GF-D8 (cell line): ENCODE data around the gene MYH4.

ENCODE experiments used
- DNase-seq: peaks from one replicate; lab custom pipeline; 2025; lab: John Stamatoyannopoulos, UW

Gene MYH4

DNA sequence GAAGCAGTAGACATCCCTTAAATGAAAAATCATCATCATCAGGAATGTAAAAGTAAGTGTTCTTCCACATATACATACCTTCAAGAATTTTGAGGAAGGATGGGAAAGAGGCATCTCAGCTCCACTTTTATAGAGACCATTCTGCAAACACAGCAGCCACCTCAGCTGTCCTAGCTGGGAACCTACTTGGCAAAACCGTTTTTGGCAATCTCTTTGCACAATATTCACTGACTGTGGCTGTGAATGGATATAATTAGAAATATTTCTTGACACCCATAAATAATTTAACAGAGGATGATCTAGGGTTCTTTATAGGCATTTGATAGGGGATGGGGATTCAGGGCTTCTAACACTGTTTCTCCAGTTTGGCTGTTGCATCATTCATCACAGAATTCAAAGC is at the start of gene MYH4:
TSS of gene MYH4 (minus strand) at position 101 of the 400 bp plus-strand sequence. CDS start 2,814 bp downstream, outside the sequence.
- no peak for DNase-seq

DNA sequence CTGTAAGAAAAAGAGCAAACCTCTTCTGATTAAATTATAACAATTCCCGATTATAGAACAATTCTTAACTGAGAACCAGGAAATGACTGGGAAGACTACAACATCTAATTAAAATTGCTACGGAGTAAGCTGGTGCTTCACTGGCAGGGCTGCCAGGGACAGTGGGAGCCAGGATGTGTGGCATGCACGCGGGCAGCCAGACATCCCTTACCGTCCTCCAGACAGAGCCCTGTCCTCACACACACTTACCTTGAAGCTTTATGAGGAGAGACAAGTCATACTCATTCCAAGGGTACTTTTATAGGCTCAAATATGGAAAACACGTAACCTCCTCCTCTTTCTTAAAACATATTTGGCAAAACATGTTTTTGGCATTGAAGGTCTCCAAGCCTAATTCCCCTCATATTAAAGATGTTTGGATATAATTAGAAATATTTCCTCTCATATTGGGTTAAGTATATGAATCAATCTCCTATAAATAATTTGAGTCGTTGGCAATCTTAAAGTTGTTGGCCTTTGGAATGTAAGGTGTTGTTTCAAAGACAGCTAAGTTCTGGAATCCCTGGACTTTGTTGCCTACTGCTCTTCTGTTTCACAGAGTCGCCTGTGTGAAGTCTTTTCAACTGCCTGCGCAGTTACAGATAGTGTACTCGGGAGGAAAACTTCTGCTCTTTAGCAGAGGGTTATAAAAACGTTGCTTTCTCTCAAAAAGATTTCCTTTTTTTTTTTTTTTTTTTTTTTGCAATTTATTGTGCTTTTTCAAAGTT is 49.1 kb upstream of the MYH4 start, which contains the start of gene MYH1:
TSS of gene MYH1 (minus strand) at position 272 of the 767 bp plus-strand sequence. CDS start 1,900 bp downstream, outside the sequence.
- DNase-seq: no peak

DNA sequence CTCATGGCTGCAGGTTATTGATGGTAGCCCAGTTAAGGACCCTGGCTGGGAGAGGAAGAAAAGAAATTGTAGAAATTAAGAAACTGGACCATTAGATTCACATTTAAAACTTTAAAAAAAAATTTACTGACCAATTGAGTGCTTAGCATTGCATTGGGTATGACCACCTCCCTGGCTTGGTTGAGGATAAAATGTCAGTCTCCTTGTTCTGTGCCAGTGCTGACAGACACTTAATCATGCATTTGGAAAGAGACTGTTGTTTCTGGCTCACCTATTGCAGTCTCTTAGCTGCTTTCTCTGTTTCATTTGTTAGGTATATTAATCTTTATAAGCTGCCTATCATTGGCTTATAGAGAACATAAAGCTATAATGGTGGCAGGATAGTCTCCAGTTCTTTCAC is 47.3 kb upstream of the MYH4 start:
- DNase-seq: no peak

DNA sequence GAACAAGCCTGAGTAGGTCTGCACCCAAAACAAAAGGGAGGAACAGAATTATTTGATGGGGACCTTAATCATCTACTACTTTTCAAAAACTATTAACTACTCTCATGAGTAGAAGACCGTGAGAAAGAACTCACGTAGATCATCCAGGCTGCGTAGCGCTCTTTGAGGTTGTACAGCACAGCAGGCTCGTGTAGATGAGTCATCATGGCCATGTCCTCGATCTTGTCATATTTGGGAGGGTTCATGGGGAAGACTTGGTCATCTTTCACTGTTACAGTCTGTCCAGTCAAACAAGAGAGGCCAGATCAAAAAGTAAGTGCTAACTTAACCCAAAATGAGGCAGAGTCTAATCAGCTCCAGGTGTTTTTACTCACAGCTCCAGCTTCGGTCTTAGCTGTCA is 46.7 kb upstream of the MYH4 start:
- DNase-seq: no peak

DNA sequence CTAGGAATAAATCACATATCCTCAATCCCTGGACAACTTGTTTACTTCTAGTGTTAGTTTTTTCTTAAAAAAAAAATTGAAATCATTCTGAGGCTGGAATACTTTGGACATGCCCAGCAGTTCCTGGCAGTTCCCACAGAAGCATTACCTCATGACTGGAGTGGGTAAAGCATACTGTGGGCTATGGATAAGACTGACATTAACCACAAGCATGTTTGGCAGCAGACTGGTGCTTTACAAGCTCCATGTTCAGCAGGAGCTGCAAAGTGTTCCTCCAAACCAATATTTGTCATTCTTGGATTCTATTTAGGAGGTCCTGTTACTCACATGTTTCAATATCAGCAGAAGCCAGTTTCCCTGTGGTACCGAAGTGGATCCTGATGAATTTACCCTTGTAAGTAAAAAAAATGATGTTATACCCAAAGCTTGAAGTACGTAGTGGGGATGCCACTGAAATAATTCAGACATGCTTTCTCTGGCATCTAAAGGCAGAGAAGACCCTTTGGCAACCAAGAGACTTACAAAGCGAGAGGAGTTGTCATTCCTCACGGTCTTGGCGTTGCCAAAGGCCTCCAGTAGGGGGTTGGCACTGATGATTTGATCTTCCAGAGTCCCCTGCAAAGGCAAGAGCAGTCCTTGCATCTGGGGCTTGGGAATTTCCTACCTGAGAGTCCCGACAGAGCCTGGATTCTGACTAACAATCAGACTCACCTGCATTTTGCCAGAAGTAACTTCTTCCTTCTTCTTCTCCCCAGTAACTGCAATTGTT is 44.1 kb upstream of the MYH4 start:
- no peak for DNase-seq

DNA sequence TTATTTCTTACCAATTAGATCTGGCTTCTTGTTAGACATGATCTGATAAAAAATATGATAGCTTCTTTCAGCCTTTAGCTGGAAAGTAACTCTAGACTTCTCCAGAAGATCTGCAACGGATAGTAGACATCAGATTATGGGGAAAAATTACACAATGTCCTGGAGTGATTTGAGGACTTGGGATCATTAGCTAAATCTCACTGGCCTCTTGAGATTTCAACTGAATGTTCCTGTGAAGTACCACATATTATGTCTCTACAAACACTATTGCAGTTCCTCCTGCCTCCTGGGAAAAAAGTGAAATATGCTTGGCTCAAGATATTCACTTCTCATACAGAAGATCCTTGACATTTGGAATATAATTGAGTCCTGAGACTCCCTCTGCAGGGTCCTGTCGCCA is 43.5 kb upstream of the MYH4 start:
- DNase-seq: no peak

DNA sequence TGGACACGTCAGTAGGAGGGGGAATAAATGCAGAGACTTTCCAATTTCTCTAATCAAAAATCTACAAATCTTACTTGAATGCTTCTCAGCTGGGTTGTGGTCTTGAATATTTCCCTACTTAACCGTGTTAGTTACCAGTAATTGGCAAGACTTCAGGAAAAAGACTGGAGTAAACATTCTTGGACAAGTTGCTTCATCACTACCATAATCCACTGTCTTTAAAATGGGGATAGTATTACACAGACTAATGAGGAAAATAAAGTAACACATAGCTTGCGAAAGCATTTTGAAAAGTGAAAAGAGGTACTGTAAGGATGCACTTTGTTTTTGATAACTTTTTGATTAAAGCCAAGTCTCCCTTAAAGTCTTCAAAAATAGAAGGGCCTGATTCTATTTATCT is 30.6 kb upstream of the MYH4 start:
- no peak for DNase-seq

DNA sequence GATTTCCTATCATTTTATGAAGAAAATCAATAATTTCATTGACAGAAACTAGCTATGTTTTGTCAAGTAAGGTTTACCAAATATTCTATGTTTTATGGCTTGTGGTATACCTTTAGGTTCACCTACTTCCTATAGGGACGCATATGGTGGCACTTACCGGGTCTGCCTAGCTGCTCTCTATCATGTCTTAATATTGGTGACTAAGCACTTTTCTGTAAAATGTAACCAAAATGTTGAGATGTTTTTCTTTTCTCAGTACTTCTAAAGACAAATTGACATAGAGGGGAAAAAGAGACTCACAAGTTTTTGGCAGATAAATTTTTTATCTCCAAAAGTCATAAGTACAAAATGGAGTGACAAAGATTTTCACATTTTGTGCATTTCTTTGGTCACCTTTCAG is 22.6 kb upstream of the MYH4 start:
- DNase-seq: no peak

DNA sequence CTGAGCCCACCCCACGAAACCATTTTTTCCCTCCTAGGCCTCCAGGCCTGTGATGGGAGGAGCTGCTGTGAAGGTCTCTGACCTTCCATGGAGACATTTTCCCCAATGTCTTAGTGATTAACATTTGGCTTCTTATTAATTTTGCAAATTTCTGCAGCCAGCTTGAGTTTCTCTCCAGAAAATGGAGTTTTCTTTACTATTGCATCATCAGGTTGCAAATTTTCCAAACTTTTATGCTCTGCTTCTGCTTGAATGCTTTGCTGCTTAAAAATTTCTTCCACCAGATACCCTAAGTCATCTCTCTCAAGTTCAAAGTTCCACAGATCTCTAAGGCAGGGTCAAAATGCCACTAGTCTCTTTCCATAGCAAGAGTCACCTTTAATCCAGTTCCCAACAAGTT is 12.9 kb upstream of the MYH4 start:
- no peak for DNase-seq

DNA sequence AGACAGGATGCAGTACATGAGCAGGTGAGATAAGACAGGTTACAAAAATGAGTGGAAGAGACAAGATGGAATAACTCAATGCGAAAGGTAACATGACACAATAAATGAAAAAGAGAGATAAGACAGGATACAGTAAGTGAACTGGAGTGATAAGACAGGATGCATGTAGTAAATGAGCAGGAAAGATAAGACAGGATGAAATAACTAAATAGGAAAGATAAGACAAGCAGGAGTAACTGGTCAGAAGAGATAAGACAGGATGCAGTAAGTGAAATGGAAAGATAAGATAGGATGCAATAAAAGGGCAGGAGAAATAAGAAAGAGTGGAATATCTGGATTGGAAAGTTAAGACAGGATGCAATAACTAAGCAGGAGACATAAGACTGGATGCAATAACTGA is 8.3 kb upstream of the MYH4 start:
- DNase-seq: no peak

DNA sequence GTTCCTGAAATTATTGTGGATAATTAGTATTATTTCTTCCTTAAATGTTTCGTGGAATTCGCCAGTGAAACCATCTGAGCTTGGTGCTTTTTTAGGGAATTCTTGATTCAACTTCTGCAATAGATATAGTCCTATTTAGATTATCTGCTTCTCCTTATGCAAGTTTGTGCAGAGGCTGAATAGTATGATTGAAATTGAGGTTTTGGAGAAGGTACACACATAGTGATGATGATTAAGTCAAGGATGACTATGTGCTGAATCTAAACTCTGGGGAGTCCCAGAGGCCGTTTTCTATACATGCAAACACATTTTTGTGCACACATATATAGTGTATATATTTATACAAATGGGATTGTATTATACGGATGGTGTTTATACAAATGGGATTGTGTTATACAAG is 5.2 kb upstream of the MYH4 start:
- no peak for DNase-seq

DNA sequence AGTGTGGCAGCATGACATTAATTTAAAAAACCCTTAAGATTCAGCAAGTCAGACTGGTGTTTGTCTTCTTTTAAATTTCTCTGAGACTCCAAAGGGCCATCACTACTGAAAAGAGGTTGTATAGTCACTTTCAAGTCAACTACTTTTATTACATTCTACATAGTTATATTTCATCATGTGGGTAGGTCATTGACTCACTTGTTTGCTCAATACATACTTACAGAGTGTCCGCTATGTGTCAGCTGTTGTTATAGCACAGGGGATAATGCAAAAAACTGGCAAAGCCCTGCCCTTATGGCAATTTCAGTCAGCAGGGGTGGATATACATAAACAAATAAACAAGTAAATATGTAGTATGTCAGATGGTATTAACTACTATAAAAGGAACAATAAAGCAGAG is 2.5 kb upstream of the MYH4 start:
- no peak for DNase-seq

DNA sequence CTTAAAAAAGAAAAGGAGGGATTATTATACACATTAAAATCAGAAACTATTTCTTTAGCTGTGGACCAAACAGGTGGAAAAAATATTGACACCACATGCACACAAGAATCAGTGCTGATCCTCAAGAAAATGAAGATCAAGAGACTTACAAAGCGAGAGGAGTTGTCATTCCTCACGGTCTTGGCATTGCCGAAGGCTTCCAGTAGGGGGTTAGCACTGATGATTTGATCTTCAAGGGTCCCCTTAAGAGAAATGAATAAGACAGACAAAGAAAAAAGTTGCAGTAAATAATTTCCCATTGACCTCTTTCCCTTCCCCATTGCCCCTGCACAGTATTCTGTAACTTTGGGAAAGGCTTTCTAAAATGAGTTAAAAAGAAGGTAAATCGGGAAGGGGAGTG is 6.0 kb downstream of the MYH4 start:
- no peak for DNase-seq

DNA sequence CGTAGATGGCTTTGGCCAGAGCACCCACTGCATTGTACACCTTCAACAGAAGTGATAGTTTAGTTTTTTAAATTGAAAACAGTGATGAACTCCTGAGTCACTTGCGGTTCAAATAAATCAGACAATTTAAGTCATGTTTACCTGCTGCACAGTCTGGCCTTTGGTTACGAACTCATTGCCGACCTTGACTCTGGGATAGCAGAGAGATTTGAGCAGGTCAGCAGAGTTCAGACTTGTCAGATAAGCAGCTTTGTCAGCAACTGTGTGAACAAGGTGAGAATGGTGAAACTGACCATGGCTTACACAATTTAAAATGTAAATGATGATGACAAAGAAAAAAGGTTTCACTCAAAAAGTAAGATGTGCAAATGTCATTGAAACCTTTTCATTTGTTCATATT is 9.3 kb downstream of the MYH4 start:
- no peak for DNase-seq

DNA sequence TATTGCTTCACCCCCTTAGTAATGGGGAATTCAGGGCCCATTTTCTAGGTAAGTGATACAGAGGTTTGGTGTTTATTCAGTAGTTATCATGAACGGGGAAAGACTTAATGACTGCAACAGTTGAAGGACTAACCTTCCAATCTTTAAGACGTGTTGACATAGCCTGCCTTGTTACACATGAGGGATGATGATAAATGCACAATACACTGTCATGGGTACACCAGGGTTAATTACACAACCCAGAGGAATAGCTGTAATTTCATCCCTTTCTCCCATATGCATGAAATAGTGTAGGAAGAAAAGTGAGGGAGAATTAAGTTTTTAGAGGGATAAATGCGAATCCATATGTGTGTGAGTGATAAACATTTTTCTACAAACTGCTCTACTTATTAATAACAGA is 10.7 kb downstream of the MYH4 start:
- no peak for DNase-seq

DNA sequence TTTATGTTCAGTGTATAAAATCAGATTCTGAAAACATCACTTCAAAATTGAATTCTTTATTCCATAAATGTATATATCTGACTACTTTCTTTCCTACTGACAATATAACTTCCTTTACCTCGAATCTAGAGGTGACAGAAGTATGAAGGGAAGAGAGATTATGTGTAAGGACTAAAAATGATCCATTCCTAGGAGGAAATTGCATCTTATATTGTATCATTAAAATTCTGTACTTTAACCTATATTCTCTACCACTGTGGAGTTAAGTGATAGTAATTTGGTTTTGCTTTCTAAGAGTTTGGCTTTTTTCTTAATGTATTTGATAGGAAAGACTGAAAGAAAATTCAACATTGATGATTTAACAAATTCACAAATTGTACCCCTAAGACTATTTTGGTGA is 11.4 kb downstream of the MYH4 start:
- no peak for DNase-seq

DNA sequence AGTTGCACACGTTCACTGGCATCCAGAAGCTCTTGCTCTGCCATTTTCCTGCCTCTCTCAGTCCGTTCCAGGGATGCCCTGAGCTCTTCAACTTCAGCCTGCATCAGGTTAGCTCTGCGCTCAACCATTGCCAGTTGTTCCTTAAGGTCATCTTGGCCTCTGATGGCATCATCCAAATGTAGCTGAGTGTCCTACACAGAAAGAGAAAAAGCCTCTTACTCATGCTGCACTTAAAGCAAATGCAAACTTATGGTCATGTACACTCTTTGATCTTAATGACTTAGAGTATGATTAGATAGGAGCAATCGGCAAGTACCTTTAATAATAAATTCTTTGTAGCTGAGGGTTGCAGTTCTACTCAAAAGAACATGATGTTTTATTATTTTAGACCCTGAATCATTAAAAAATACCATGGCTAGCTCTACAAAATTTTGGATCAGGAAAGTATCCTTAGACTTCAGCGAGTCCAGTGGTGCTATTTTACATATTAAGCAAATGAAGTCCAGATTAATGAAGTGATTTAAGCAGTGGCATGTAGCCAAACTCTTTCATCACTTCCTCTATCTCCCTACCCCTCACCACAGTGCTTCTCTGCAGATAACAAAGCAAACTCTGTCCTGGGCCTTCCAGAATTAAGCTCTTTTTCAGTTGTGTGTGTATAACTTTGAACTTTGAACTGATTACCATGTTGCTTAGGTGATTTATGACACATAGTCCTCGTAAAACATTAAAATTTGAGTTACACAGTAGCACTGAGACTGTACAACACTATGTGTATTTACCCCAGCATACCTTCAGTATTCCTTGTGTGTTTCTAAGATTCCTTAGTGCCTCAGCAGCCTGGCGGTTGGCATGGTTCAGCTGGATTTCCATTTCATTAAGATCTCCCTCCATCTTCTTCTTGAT is 22.1 kb downstream of the MYH4 start:
- DNase-seq: no peak

DNA sequence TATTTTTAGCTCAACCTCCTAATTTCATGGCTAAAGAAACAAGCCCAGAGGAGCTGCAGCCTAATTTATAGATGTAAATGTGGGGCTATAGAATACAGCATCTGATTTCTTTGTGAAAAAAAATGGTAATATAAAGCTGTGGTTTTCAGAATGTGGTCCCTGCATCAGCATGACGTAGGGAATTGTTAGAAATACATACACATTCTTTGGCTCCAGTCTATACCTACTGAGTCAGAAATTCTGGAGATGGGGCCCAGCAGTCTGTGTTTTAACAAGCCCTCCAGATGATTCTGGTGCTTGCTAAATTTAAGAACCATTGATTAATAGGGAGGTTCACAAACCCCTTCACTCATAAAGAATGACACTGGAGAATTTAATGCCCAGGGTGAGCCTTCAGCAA is 29.5 kb downstream of the MYH4 start:
- no peak for DNase-seq

DNA sequence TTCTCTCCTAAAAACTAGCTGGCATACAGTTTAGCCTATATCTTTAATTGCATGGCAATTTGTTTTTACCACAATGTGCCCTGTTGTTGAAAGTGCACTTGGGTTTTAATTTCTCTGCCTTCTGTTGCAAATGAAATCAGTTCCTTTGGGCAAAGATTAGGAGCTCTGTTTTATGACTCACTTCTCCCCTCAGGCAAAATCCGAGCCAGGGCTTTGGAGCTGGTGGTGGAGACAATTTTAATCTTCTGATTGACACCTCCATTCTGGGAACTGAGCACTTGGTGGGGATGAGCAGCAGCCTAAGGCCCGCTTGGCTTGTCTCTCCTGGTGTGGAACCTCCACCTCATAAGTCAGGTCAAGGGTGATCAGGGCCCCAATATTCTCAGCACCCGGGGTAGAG is 34.3 kb downstream of the MYH4 start:
- no peak for DNase-seq

DNA sequence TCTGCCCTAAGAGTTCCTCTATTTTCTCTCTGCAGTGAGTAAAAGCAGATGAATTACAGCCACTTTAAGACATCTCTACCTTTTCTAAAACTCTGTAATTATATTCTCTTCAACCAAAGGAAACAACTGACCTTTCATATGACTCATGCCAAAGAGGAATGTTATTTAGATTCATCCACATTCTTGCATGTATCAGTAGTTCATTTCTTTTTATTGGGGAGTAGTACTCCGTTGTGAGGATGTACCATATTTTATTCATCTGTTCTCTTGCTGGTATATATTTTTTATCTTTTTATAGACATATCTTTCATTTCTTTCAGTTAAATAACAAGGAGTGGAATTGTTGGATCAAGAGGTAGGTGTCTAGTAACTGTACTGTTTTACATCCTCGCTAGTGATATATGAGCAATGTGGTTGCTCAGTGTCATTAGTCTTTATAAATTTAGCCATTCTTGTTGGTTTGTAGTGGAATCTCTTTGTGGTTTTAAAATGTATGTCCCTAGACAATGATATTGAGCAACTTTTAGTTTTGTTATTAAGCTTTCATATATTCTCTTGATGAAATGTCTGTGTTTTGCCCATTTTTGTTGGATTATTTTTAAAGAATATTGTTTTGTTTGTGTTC is 39.8 kb downstream of the MYH4 start:
- DNase-seq: no peak

DNA sequence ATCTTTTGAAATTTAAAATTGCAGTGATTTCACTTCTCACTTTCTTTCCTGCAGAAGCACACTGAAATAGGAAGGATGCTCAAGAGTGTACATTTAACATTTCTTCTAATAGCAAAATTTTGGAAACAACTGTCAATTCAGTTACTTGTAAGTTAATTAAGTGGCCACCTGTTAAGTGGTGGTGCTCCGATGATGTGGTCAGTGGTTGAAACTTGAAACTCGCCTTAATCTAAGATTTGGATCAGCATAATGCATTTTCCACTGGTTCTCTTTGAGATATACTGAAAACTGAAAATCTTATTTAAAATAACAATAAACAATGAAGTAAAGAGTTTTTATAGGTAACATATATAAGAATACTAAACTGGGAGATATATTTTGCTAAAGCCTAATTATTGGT is 40.6 kb downstream of the MYH4 start:
- no peak for DNase-seq
